K562 (cell line): Measurements from ENCODE around the gene ITGA7. TPM values are rescaled to one million over a fixed set of nuclear protein-coding genes. Genes with fewer than 3 reads are reported as not detected.

Experiments
- DNMT1 ChIP-seq: fragments of 450-650 bp; IDR thresholded peaks from 2 replicates; pipeline ENCODE4 v1.6.1; 2016; ENCODE audit warnings: antibody characterized with exemption, mild to moderate bottlenecking
- HBP1 ChIP-seq: fragments of 450-650 bp; formaldehyde crosslinking; IDR thresholded peaks from 2 replicates; pipeline ENCODE4 v1.4.0; 2022; ENCODE audit warnings: missing genetic modification characterization
- IFI16 ChIP-seq: fragments of 250-450 bp; sonication (Bioruptor Pico); IDR thresholded peaks from 2 replicates; pipeline ENCODE4 v2.1.2; 2022; ENCODE audit warnings: mild to moderate bottlenecking, inconsistent platforms
- MTA1 ChIP-seq: fragments of 450-650 bp; IDR thresholded peaks from 2 replicates; pipeline ENCODE4 v1.6.1; 2017; ENCODE audit warnings: borderline replicate concordance
- NBN ChIP-seq: fragments of 450-650 bp; IDR thresholded peaks from 2 replicates; pipeline ENCODE4 v1.6.1; 2016; ENCODE audit warnings: low read depth, mild to moderate bottlenecking
- POLR2AphosphoS2 ChIP-seq: IDR thresholded peaks from 2 replicates; pipeline ENCODE4 v1.6.1; 2012; ENCODE audit warnings: low read length, improper control_type of control experiment
- POLR2B ChIP-seq: fragments of 450-650 bp; IDR thresholded peaks from 2 replicates; pipeline ENCODE4 v1.6.1; 2018; ENCODE audit warnings: low read depth; ENCODE audit not compliant: partially characterized antibody
- PYGO2 ChIP-seq: fragments of 450-650 bp; IDR thresholded peaks from 2 replicates; pipeline ENCODE4 v1.6.1; 2016; ENCODE audit warnings: mild to moderate bottlenecking, missing genetic modification characterization, moderate library complexity, missing compliant biosample characterization
- RBBP5 ChIP-seq: fragments of 200-600 bp; sonication (generic); IDR thresholded peaks from 2 replicates; pipeline ENCODE4 v1.6.1; 2012; ENCODE audit warnings: borderline replicate concordance, mild to moderate bottlenecking, low read length, control low read depth, inconsistent platforms; ENCODE audit not compliant: insufficient read depth, poor library complexity, severe bottlenecking
- SETDB1 ChIP-seq: IDR thresholded peaks from one replicate; pipeline ENCODE4 v1.6.1; 2012; ENCODE audit warnings: low read length, control low read depth, inconsistent platforms
- SIX5 ChIP-seq, 2 experiments: IDR thresholded peaks; 2 replicates each; pipeline ENCODE4 v1.6.1; 2011; ENCODE audit warnings: low read length in 2 of 2, borderline replicate concordance in 1 of 2, low read depth in 1 of 2, mild to moderate bottlenecking in 1 of 2, moderate library complexity in 1 of 2; ENCODE audit not compliant: insufficient read depth in 1 of 2
- SMARCA4 ChIP-seq: fragments of 450-650 bp; IDR thresholded peaks from 2 replicates; pipeline ENCODE4 v1.6.1; 2016
- SMARCE1 ChIP-seq: fragments of 450-650 bp; IDR thresholded peaks from 2 replicates; pipeline ENCODE4 v1.7.1; 2016; ENCODE audit warnings: mild to moderate bottlenecking
- polyA plus RNA-seq, 8 experiments: library from polyadenylated mRNA; depleted of rRNA in 4 of 8; stranded (reverse) in 5 of 8; unstranded in 3 of 8; fragments of >200 nt; fragmentation: Nextera tagmentation in 2 of 8; fragmentation: Illumina TruSeq in 1 of 8; extraction: Ambion mirVana in 2 of 8; extraction: Trizol in 1 of 8; gene quantifications; 2 replicates each; pipeline versions ENCODE4 v1.2.1 to v1.2.3, GENCODE V29; 2011 to 2014; ENCODE audit warnings: inconsistent platforms in 1 of 8, missing spikeins in 1 of 8
- total RNA-seq, 7 experiments: library from RNA; depleted of rRNA in 6 of 7; stranded (reverse); fragments of >200 nt in 6 of 7; fragmentation: Illumina TruSeq in 2 of 7; extraction: Trizol in 2 of 7; gene quantifications; 2 replicates each; pipeline versions ENCODE4 v1.2.1 to v1.2.3, GENCODE V29; 2011 to 2021; ENCODE audit warnings: low replicate concordance in 1 of 7
- TF ChIP-seq, protein P1 (sequence below): fragments of 450-650 bp; IDR thresholded peaks from 2 replicates; pipeline ENCODE4 v1.6.1; 2016
- TF ChIP-seq, protein P2 (sequence below), 2 experiments: fragments of 450-650 bp in 1 of 2; sonication (generic) in 1 of 2; formaldehyde crosslinking in 1 of 2; IDR thresholded peaks; 2 replicates each; pipeline versions ENCODE4 v1.7.1 to v1.9.0; 2016 to 2022; ENCODE audit warnings: inconsistent platforms in 1 of 2, mild to moderate bottlenecking in 1 of 2, missing genetic modification reagents in 1 of 2

The ITGA7 gene
- total and polyA plus RNA-seq, 9 of the 15 experiments (the other 6 are each of a cell fraction or from before 2014, with no cell fraction given) = 0.11 to 2.3 (median 0.56) TPM; not detected in 1

DNA sequence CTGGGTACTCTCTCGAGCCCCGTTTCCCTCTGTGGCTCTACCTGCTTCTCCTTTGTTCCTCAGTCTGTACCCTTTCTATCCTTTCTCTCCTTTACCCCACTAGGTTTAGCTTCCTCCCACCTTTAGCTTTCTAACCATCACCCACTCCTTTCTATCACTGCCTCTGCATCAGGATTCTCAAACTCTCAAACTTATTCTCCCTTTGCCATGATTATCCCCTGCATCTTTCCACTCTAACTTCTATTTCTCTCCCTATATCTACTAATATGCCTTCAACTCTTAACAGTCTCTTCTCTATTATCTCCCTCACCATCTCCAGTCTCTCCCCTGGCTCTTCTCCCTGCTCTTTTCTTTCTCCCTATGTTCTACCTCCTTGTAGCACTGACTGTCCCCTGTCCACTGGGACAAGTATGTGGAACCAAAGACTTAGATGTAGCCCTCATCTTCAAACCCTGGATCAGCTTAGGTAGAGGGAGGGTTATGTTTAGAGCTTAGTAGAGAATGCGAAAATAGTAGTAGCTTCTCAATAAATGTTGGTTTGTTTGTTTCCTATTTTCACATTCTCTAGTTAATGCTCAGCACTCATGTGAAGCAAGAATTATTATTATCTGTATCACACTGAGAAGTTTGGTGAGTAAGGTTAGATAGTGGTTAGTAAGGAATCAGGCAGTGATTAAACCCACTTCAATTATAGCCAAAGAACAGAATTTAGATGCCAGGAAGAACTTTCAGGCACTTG is 38.6 kb upstream of the ITGA7 start (continued):
- TF ChIP-seq, protein P1, sequence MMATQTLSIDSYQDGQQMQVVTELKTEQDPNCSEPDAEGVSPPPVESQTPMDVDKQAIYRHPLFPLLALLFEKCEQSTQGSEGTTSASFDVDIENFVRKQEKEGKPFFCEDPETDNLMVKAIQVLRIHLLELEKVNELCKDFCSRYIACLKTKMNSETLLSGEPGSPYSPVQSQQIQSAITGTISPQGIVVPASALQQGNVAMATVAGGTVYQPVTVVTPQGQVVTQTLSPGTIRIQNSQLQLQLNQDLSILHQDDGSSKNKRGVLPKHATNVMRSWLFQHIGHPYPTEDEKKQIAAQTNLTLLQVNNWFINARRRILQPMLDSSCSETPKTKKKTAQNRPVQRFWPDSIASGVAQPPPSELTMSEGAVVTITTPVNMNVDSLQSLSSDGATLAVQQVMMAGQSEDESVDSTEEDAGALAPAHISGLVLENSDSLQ = 0 out of 2 replicates have a peak, but pooled peaks have one; percentile 16
- TF ChIP-seq MTA1 (peak; percentile 35; the same call in 1 of the 2 replicates), DNMT1 (no peak), SIX5 (IDR thresholded peaks at IDR 0.05; ENCODE audit: borderline replicate concordance in 1 of 2, insufficient read depth in 1 of 2, low read depth in 1 of 2, low read length in 2 of 2) (no peak), PYGO2 (tag) (no peak), POLR2B (peak; percentile 44), IFI16 (CRISPR knock-in tag) (no peak), NBN (peak; percentile 27; the same call in 1 of the 2 replicates), RBBP5 (no peak), SMARCE1 (0 out of 2 replicates have a peak, but pooled peaks have one; percentile 30), HBP1 (CRISPR knock-in tag) (0 out of 2 replicates have a peak, but pooled peaks have one; percentile 47), SETDB1 (no peak), POLR2AphosphoS2 (peak; percentile 48; the same call in 1 of the 2 replicates), SMARCA4 (0 out of 2 replicates have a peak, but pooled peaks have one; percentile 22)
- TF ChIP-seq, protein P2, sequence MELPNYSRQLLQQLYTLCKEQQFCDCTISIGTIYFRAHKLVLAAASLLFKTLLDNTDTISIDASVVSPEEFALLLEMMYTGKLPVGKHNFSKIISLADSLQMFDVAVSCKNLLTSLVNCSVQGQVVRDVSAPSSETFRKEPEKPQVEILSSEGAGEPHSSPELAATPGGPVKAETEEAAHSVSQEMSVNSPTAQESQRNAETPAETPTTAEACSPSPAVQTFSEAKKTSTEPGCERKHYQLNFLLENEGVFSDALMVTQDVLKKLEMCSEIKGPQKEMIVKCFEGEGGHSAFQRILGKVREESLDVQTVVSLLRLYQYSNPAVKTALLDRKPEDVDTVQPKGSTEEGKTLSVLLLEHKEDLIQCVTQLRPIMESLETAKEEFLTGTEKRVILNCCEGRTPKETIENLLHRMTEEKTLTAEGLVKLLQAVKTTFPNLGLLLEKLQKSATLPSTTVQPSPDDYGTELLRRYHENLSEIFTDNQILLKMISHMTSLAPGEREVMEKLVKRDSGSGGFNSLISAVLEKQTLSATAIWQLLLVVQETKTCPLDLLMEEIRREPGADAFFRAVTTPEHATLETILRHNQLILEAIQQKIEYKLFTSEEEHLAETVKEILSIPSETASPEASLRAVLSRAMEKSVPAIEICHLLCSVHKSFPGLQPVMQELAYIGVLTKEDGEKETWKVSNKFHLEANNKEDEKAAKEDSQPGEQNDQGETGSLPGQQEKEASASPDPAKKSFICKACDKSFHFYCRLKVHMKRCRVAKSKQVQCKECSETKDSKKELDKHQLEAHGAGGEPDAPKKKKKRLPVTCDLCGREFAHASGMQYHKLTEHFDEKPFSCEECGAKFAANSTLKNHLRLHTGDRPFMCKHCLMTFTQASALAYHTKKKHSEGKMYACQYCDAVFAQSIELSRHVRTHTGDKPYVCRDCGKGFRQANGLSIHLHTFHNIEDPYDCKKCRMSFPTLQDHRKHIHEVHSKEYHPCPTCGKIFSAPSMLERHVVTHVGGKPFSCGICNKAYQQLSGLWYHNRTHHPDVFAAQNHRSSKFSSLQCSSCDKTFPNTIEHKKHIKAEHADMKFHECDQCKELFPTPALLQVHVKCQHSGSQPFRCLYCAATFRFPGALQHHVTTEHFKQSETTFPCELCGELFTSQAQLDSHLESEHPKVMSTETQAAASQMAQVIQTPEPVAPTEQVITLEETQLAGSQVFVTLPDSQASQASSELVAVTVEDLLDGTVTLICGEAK (IDR thresholded peaks at IDR 0.05) = peak; percentile 30; the same call in 1 of the 2 replicates
- TF ChIP-seq, protein P2 (CRISPR knock-in tag; IDR thresholded peaks at IDR 0.05) = no peak
